Activated CD4-positive, alpha-beta T cell treated with anti-CD3 and anti-CD28 coated beads, Interleukin-10, Interleukin-2, amounts not matched to agents 100 ng/mL and 50 ng/mL, durations not matched to agents 16 hours and 8 hours (primary cell): ENCODE data around the gene RASSF7.
"Not testable (repeated sequence)": the region's sequence is repeated elsewhere in the genome, so short reads cannot be mapped to it uniquely, and the experiment has no call there.

Experiments used
- DNase-seq: peaks from one replicate; pipeline ENCODE4 v3.0.0-alpha.2; 2020

Gene RASSF7

GRCh38 chr11:560305-561147 lies at the start of gene RASSF7, which contains the start of gene LMNTD2:
Gene RASSF7, plus strand, starts transcription at chr11:560970. Its CDS starts 799 bp downstream, at chr11:561769.
Gene LMNTD2, minus strand, starts transcription at chr11:560738. Its CDS starts 22 bp downstream, at chr11:560716.
- peak; percentile 96 for DNase-seq

DNA sequence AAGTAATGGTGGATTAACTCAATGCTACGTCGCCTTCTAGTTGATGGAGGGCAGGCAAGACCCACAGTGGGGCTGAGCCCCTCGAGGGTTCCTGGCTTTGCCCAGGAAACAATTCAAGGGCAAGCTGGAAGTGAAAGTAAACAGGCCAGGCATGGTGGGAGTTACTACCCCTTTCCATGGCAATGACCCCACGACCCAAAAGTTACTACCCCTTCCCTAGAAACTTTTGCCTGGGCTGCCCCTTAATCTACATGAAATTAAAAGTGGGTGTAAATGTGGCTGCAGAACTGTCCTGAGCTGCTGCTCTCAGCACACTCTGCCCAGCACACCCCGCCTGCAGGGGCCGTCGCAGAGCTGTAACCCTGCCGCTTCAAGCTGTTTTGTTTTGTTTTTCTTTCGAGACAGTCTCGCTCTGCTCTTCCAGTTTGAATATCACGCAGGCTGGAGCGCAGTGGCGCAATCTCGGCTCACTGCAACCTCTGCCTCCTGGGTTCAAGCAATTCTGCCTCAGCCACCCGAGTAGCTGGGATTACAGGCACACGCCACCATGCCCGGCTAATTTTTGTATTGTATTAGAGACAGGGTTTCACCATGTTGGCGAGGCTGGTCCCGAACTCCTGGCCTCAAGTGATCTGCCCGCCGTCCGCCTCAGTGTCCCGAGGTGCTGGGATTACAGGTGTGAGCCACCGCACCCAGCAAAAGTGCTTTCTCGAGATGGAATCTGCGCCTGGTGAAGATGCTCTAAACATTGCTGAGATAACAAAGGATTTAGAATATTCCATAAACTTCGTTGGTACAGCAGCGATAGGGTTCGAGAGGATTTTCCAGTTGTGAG lies 47.8 kb upstream of the RASSF7 start:
- DNase-seq, result no peak

DNA sequence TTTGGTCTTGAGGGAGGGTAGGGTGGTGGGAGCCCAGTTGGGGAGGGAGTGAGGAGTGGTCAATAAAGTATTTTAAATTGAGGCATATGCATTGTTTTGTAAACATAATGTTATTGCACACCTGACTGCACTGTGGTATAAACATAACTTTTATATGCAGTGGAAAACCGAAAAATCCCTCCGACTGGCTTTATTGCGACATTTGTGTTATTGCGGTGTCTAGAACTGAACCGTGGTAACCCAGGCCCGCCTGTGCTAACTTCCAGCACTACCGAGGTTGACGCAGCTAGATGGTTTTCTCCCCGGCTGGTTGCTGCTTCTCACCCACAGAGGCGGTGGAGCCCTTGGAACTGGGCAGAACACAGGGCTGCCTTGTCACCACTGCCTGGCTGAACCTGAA lies 46.2 kb upstream of the RASSF7 start:
- no peak for DNase-seq

DNA sequence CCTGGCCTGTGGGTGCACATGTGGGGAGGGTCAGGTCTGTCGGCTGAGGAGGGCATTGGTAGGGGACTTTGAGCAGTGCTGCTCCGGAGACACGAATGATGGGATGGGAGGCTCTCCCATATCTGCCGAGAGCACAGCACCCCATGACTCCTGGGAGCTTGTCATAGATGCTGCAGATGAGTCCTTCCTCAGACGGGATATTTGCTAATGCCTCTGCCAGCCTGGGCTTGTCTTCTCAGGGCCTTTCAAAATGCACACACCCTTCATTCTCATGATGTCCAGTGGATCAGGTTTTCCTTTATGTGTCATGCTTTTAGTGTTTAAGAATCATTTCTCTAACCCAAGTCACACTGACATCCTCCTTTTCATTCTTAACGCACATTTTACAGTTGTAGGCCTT lies 45.6 kb upstream of the RASSF7 start:
- DNase-seq, result no peak

- DNase-seq, result no peak
Measured at GRCh38 chr11:516400-516799, 44.4 kb upstream of the RASSF7 start.

- DNase-seq, result not testable (repeated sequence)
Measured at GRCh38 chr11:516918-517685, 43.7 kb upstream of the RASSF7 start.

- peak; percentile 92 for DNase-seq
Measured at GRCh38 chr11:518463-519202, 42.1 kb upstream of the RASSF7 start.

- DNase-seq, result no peak
Measured at GRCh38 chr11:520428-521176, 40.2 kb upstream of the RASSF7 start.

DNA sequence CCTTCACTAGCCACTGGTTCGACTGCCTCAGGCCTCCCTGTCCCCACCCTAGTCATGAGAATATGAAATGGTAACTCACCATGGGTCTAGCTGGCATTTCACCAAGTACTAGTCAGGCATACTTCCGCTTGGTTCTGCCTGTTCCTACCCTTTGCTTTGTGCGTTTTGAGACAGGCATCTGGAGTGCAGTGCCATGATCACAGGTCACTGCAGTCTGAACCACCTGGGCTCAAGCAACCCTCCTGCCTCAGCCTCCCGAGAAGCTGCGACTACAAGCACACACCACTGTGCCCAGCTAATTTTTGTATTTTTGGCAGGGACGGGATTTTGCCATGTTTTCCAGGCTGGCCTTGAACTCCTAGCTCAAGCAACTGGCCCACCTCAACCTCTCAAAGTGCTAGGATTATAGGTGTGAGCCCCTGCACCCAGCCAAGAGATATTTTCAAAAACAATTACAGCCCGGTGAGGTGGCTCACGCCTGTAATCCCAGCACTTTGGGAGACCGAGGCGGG lies 39.5 kb upstream of the RASSF7 start:
- DNase-seq, result no peak

GRCh38 chr11:526192-526591 lies 34.6 kb upstream of the RASSF7 start:
- no peak for DNase-seq

DNA sequence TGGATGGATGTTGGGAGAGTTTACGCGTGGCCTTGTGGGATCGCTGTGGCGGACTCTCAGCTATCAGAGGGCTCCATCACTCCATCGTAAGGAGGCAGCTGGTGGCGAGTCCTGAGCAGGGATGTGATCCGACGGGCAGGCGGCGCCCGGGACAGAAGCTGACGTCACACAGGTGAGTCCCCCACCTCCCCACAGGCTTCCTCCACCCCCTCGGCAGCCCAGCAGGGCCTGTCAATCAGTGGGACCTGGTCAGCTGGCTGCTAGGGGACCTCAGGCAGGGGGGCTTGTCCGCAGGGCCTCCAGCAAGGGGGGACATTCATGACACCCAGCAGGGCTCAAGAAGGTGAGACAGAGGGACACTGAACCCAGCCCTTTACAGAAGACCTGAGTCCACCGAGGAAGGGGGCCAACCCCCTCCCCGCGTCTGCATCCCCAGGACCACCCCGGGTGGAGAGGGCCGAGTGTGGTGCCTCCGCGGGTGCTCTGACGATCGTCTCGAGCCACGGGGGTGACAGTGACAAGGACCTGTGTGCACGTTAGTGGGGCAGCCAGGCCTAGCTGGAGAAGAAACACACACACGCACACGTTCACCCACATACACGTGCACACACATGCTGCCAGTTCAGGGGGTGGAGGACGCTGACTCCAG lies 32.5 kb upstream of the RASSF7 start:
- no peak for DNase-seq

DNA sequence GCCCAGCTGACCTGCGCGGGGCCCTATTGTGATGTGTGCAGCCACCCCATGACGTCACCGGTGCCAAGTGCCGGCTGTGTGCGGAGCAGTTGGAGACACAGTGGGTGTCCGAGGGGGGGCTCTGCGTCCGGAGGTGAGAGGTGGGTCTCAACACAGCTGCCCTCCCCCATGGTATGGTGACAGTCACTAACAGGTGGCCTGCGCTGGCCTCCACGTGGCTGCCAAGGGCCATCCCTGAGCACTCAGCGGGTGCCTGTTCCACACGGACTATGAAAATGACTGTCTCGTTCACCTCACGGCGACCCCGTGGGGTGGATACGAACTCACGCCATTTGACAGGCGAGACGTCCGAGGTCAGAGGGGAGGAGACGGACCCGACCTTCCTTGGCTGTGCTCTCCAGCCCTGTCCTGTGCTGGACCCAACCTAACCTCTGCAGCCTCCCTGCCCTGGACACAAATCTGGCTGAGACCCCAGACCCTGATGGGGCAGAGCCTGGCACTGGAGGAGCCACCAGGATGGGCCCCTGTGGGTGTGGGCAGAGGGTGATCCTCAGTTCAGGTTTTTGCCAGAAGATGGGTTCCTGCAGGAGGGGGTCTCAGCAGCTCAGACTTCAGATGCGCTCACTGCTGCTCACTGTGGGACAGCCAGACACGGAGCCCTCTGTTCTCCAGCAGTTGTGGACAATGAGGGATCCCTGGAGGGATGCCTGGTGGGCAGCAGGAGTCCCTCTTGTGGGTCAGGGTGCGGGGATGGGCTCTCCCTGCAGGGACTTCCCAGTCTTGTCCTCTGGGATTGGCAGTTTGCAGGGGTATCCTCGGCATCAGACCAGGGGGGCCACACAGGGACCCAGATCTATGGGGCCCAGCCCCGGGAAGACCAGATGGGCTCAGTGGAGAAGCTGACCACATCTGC lies 31.7 kb upstream of the RASSF7 start:
- no peak for DNase-seq

DNA sequence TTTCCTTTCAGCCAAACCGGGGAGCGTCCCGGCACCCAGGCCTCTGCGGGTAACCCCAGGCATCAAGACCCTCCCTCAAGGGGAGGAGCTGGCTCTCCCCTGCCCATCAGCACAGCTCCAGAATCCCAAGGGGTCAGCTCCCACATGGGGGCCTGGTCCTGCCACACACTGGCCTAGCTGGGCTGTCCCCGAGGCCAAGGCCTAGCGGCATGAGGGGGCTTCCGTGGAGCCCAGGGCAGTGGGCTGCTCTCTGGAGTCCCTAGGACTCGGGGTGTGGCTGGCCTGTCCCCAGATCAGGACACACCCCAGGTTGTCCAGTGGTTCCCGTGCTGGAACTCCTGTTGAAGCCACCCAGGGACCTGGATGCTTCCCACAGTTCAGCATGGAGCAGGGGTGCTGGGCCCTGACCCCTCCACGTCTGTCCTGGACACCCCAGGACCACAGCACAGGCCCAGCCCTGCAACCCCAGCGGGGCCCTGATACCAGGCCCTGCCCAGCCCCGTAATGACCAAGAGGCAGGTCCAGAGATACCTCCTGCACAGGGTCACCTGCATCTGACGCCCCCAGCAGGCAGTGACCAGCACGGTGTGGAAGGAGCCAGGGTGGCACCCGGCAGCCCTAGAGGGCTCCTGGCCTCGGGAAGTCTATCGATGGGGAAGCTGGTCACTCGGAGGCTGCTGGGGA lies 30.9 kb upstream of the RASSF7 start:
- no peak for DNase-seq

DNA sequence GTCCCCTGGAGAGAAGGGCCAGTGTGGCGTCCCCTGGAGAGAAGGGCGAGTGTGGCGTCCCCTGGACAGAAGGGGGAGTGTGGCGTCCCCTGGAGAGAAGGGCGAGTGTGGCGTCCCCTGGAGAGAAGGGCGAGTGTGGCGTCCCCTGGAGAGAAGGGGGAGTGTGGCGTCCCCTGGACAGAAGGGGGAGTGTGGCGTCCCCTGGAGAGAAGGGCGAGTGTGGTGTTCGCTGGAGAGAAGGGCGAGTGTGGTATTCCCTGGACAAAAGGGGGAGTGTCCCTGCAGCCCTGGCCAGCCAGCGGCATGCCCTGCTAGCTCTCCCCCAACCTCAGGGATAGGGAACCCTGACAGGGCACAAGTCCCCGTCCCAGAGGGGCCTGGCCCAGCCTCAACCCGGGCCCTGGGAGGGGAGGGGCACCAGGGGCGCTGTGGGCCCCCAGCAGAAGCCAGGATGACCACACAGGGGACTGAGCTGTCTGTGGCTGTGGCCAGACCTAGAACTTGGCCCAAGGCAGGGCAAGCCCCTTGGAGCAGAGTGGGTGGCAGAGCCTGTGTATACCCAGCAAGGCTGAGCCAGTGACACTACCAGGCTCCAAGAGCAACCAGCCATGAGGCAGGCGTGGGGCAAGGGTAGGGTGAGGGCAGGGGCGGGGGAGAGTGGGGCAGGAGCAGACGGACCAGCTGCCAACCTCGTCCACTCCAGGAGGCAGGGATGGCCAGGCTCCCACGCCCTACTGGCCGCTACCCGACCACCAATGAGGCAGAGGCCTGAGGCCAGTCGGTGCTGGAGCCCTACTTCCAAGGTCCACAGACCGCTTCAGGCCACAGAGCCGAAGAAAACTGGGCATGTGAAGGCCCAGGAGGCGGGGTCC lies 29.6 kb upstream of the RASSF7 start:
- DNase-seq, result no peak

- DNase-seq, result no peak
Measured at GRCh38 chr11:531919-532526, 28.7 kb upstream of the RASSF7 start.

DNA sequence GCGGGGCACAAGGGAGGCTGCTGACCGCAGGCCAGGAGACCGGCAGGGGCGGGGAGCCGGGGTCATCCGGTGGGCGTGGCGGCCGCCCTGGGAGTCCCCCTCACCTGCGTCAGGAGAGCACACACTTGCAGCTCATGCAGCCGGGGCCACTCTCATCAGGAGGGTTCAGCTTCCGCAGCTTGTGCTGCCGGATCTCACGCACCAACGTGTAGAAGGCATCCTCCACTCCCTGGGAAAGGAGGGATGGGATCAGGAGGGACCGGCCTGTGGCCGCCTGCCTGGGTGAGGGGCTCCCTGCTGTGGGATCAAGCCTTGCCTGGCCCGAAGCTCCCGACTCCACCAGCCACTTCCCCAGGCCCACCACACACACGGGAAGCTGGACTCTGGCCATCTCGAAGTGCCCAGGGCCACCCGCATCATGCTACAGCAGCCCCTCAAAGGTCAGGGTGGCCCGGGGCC lies 28.2 kb upstream of the RASSF7 start:
- DNase-seq, result no peak

- no peak for DNase-seq
Measured at GRCh38 chr11:532986-533585, 27.7 kb upstream of the RASSF7 start.
